GM15510 (cell line): ENCODE results near the gene EFCAB14.

Source experiments
- POLR2A ChIP-seq: IDR thresholded peaks from 3 replicates; pipeline ENCODE4 v1.6.1; 2011; ENCODE audit warnings: borderline replicate concordance; ENCODE audit not compliant: insufficient read length; ENCODE audit errors: extremely low read depth

The EFCAB14 gene

DNA sequence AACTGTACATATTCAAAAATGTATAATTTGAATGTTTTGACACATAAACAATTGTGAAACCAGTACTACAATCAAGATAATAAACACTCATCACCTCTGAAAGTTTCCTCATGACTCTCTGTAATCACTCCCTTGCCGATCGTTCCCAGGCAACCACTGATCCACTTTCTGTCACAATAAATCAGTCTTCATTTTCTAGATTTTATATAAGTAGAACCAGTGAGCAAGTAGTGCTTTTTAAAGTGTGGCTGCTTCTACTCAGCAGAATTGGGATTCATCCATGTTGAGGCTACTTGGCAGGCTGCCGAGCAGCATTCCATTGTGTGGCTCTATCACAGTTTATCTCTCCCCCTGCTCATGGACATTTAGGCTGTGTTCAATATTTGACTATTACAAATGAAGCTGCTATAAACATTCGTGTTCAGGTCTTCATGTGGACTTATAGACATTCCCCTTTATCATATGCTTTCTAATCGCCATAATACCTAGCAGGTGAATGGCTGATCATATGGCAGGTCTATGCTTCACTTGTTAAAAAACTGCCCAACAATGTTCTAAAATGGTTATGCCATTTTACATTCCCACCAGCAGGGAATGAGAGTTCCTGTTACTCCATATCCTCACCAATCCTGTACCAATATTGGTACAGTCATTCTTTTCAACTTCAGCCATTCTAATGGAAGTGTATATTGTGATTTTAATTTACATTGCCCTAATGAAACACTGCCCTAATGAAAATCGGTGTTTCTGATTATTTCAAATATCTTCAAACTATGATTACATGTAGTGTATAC lies 26.7 kb downstream of the EFCAB14 start:
- TF ChIP-seq POLR2A: no peak

DNA sequence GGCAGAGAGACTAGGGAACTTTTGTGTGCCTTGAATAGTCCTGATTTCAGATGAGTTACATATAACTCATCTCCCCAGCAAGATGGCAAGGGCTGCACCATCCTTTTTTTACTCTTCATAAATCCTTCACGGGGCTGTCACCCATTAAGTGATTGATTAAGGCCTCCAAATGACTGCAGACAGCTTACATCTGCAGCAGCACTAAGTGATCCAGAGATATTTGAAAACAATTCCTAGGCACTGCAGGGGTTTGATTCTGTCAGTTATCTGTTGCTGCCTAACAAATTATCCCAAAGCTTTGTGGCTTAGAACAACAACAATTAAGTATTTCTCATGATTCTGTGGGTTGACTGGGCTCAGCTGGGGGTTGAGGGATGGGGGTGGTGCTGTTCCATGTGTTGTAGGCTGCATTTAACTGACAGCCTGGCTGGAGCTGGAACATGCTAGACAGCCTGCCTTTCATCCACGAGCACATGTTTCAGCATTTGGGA lies 27.9 kb downstream of the EFCAB14 start:
- TF ChIP-seq POLR2A: no peak

DNA sequence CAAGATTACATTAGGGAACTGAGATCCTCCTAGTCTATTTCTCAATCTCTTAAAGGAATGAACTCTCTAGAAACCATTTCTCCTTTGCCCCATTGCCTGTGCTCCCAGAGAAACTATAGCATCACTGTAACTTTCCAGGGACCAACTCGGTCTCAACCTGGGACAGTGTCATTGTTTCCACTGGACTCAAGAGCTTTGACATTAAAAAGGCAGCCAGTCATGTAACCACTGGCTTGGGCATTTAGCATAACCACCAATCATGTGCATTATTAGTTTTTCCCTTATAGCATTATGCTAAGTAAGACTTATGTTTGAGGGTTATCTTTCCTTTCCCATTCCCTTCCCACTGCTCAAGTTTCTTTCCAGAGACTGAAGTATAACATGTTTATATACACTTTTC lies 29.0 kb downstream of the EFCAB14 start:
- TF ChIP-seq POLR2A: no peak

DNA sequence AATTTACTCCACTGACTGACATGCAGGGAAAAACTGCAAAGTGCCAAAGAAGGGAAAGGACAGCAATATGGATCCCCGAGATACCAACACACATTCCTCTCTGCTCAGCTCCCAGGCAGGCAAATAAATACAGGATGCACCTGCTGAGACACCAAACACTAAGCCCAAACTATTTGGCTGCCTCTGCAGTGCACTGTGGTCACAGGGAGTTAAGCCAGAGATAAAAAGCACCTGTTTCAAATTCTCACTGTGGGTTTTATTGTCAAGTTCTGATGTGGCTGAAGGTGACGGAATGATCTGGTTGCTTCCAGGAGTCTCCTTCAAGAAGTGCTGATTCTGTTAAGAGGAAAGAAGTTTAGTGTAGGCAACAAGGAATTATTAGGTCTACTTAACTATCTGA lies 29.6 kb downstream of the EFCAB14 start:
- no peak for TF ChIP-seq POLR2A

DNA sequence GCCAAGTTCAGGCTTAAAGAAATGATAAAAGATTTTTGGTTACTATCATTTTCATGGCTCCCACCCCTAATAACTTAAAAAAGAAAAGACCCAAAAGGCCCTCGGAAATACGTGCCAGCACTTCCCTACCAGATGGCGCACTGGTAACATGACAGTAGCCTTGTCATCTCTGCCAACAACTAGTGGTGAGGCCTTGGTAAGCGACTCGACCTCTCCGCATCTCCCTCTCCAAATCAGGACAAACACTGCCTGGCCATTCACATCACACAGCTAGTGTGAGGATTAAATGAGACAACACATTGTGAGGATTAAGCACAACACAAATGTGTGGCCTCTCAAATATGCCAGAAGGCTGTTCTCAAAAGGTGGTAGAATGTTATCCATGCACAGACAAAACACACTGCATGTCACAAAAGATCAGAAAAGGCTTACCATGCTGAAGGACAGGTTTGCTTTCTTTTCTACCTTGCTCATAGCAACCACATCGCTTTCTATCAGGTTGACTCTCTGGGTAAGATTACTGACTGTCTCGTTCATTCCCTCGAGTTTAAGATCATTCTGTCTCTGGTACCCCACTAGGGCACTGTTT lies 30.9 kb downstream of the EFCAB14 start:
- no peak for TF ChIP-seq POLR2A

DNA sequence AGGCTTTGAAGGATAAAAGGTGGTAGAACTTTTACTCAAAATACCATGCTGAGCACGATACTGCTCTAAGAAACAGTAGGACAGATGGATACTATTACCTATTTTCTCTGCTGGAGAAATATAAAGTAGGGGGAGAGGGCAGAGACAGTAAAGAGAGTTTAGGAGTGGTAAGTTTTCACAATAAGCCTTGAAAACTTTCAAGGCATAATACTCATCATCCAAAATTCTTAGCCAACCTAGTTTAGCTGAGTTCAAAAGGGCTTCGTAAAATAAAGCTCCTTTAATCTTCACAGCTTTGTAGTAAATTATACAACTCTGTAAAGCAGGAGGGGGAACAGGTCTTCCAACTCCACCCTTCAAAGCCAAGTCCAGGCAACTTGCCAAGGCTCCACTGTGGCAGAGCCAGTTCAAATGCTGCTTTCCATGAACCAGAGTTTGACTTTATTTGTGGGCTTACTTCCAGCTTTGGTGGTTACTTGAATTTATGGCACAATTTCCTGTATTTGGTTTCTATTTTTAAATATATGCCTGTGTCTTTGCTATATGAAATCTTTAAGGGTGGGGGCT lies 31.7 kb downstream of the EFCAB14 start:
- no peak for TF ChIP-seq POLR2A

DNA sequence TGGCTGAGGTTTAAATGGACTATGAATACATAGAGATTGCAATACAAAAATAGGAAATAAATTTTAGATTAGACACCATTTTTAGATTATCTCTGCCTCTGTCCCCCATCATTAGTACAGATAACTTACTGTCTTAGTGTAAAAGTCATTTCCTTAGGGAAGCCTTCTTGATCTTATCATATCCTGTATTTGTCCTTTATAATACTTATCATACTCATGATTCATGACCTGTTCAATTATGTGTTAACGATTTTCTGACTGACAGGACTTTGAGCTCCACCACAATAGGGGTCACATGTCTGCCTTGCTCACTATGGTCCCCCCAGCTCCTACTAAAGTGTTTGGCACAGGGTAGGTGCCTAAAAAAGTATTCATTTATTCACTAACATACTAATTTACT lies 32.7 kb downstream of the EFCAB14 start:
- no peak for TF ChIP-seq POLR2A

DNA sequence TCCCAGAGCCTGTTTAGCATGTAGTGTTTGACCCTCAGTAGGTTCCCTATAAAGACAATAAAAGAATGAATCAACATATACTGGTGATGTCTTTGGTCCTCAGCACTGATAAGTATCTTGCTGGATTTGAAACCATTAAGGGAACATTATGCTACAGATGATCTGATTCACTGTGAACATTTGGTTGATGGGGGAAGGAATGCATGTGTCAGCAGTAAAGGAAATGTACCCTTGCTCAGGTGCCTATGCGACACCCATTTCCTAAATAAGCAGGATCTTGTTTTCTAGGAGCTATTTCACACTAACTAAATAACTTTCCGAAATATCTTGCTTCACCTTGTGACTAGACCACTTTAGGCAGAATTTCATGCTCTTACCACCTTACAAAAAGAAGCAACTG lies 34.2 kb downstream of the EFCAB14 start:
- no peak for TF ChIP-seq POLR2A

DNA sequence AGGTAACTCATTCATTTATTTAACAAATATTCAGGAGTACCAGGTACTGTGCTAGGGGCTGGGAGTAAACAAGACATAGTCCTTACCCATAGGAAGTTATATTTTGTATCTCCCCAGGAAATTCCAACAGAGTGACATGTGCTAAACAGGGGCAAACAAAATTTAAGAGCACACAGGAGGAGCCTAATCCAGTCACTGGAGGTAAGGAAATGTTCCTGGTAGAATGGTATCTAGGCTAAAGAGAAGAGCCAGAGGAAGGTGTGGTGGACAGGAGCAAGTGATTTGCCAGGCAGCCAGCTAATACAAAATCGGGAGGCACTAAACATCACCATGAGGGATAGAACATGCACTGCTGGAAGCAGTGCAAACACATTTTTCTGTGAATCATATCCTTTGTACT lies 36.9 kb downstream of the EFCAB14 start:
- no peak for TF ChIP-seq POLR2A

DNA sequence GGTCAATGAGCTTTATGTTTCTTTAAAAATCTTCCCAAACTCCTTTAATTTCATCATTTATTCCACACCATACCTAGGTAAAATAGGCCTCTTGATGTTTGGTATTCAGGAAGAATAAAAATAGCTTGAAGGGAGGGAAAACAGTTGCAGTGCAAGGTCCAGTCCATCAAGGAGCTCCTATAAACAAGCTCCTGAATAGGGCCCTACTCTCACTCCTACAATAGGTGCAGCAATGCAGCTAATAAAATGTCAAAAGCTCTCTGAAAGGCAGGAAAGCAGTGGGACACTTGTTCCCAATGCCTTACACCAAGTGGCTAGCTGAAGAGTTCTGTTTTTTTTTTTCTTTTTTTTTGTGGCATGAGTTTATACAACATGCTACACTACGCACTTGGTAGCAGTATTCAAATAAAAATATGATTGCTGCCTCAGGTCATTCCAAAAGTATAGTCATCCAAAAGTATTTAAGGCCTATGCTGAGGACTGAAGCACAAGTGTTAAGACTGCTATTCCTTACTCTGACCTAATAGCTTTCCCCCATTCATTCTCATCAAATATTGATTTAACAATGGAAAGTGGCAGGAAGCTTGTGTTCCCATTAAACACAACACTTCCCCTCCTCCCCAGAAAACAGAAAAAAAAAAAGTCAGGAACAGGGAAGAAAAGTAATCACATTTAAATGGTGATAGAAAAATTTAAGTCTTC lies 37.4 kb downstream of the EFCAB14 start:
- no peak for TF ChIP-seq POLR2A

DNA sequence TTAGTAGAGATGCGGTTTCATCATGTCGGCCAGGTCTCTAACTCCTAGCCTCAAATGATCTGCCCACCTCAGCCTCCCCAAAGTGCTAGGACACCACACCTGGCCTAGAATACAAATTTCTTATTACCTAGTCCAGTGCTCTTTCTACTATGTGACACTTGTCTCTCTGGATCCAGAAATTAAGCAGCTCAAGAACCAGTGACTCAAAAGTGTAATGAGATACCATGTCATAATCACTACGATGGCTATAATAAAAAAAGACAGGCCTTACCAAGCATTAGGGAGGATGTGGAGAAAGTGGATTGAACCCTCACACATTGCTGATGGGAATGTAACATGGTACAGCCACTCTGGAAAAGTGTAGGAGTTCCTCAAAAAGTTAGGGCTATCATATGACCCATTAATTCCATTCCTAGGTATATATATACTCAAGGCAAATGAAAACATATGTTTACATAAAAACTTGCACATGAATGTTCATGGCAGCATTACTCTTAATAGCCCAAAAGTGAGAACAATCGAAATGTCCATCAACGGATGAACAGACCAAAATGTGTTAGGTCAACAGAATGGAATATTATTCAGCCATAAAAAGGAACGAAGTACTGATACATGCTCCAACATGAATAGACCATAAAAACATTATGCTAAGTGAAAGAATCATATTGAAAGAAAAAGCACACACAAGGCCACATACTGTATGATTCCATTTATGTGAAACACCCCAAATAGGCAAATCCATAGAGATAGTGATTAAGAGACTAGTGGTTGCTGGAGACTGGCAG lies 38.9 kb downstream of the EFCAB14 start:
- TF ChIP-seq POLR2A: no peak

DNA sequence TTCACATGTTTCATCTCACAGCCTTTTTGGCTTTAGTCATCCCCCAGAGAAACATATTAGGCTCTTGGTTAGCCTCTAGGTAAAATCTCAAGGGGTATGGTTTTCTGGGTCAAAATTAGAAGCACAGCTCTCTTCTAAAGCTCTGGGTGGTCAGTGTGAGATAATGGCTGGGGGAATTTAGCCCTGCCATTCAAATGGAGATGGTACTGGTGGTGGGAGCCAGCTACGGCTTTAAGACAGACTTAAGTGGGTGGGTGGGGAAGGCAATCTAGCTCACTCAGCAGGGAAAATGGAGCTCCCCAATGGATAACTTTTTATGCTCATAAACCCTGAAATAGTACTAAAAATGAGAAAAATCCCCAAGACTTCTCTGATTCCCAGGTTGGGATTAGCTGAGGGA lies 41.6 kb downstream of the EFCAB14 start:
- no peak for TF ChIP-seq POLR2A

DNA sequence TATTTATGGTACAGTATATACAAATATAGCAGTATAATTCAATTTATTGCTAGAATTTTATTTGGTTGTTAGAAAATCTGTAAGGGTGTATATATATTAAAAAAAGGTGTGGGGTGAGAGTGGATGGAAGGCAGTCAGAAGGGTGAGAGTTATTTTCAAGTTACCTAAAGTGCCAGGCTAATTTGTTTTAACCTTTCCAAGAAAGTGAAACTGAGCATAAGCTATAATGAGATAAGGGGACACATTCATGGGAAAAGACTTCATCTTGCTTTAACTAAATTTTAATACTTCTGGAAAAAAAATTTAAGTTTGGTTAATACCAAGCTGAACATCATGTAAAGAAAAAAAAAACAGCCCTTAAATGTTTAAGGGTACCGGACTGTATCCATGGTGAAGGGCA lies 42.4 kb downstream of the EFCAB14 start:
- TF ChIP-seq POLR2A: no peak

DNA sequence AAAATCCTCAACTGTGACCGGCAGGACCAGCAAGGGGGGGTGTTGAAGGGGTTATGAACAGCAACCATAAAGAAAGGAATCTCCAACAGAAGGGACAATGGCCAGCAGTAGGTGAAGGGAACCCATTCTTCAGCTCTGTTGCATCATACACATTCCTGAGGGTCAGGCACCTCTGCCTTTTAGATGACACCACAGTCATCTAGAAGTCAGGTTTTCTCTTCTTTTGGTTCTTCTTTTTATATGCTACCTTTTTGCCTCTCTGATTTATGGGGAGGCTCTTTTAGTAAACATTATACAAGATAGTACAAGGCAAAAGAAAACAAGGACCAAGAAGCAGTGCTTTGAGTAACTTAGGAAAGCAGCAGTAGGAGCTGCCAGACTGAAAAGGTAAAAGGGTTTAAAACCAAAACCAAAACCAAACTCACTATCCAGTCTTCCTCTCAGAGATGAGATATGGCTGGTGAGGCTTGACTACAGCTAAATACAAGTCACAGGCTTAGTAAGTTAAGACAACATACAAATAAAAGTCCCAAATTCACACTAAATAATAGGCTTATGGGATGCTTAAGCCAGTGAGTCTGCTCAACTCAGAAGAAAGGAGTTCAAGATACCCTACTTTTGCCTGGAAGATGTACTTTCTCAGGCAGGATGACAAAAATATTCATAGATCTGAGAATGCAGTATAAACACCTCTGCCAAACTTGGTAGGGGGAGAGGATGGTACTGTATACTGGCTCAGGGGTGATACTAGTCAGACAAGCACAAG lies 43.2 kb downstream of the EFCAB14 start:
- no peak for TF ChIP-seq POLR2A
